Right renal cortex interstitium (tissue), 3 donors: ENCODE results near the gene ALK. TPM values are rescaled to one million over a fixed set of nuclear protein-coding genes. Genes with fewer than 3 reads are reported as not detected.

Experiments
- DNase-seq, 3 donors: peaks; one replicate each; pipeline ENCODE4 v3.0.0-alpha.2; 2013; ENCODE audit warnings: low read depth in 3 of 3, low spot score in 2 of 3
- polyA plus RNA-seq, 3 donors: library from polyadenylated mRNA; unstranded; fragments of 120-200 nt; gene quantifications; one replicate each; pipeline ENCODE4 v1.2.1, GENCODE V29; 2013; ENCODE audit not compliant: insufficient read length in 3 of 3

Gene ALK
- polyA plus RNA-seq, 3 donors = 0.29 to 0.31 (median 0.29) TPM

DNA sequence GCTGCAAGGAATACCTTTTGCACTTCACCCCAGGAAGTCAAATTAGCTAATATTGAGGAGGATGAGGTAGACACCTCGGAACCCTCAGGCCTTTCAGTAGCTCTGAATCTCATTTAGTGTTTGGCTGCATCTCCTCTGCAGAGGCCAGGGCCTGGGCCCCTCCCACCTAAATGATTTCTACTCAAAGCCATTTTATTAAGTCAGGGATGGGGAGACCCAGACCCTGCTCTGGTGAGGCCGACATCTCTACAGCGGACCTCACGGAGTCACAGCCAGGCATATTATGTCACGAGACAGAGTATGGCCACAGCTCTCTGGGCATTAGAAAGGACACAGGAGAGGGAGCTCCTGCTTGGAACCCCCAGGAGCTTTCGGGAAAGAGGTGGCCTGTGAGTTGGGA lies 305.5 kb downstream of the ALK start:
- no peak for DNase-seq

DNA sequence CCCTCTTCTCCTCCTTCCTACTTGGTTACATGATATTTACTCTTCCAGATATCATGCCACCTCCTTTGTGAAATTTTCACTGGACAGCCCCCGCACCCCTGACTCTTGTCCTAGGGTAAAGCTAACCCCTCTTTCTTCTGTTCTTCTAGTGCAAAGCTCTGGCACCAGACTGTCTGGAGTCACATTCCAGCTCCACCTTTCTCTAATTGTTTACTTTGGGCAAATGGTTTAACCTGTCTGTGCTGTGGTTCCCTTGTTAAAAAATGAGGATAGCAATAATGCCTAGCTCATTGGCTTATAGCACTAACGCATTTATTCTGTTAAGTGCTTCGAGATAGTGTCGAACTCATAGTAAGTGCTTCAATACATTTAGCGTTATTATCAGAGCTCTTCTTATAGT lies 306.2 kb downstream of the ALK start:
- DNase-seq = no peak

DNA sequence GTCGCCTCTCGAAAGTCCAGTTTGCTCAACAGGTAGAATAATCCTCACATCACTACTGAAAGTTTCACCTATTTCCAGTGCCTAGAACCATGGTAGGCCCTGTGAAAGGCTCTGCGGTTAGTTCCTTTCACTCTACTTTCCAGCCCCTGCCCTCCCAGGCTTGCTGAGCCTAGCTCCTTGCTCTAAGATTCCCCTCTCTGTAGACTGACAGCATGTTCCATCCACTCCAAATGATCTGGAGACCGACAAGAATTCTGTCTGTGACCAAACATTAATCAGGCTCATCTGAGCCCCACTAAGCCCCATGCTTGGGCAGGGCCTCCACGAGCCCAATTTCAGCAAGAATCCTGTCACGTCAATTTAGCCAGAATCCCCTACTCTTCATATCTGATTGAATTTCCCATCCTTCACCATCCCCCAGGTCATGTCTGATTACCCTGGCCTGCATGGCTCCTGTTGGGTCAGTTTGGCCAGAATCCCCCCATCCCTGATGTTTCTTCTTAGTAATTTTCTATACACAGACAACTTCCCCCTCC lies 307.0 kb downstream of the ALK start:
- DNase-seq = no peak

DNA sequence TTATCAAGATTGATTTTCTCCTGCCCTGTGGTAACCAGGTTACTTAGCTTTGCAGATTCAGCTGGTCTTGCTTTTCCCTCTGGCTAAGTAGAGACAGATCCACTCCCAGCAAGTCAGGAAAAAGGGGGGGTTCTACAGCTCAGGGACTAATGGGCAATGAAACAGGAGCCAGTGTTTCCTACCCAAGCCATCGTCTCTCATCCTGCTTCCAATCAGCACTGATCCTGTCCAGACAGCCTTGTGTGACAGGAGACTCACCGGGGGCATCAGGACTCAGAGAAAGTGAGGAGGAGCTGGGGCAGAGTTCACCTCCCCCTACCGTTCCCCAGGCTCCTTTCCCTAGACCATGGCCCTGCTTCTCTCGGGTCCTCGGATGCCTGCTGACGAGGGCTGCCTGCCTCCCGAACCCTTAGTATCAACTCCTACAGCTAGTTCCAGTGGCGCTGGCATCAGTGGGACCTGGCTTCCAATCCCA lies 307.6 kb downstream of the ALK start:
- DNase-seq = no peak

DNA sequence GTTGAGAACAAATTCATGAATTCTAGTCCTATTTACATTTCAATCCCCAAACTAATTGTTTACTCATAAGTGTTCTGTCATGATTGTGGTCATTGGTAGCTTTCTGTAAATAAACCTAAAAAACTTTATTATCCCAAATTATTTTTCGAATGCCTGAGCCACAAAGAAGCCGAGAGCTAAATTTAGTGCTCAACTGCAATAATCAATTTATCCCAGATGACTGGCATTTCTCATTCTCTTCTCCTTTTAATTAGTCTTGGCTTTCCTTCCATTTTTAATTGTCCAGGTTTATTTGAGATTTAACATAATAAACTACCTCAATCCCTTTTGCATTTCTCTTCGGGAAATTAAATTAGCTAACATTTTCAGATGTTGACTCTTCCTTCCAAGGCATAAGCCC lies 308.3 kb downstream of the ALK start:
- DNase-seq = no peak

DNA sequence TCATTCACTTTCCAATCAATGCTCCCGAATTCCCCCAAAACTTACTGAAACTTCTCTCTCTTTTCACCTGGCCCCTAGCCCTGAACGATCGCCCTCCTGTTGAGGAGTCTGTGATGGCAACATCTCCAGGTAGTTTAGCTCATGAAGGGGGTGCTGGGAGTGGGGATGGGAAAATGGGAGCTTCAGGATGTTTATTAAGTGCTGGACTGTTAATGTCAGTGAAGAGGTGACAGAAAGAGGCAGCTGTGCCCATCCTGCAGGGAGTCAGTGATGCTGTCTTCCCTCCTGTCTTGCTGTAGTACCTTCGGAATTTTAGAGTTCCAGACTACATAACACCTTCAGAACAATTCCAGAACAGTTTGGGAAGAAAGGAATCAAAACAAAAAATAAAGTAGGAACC lies 308.8 kb downstream of the ALK start:
- no peak for DNase-seq

DNA sequence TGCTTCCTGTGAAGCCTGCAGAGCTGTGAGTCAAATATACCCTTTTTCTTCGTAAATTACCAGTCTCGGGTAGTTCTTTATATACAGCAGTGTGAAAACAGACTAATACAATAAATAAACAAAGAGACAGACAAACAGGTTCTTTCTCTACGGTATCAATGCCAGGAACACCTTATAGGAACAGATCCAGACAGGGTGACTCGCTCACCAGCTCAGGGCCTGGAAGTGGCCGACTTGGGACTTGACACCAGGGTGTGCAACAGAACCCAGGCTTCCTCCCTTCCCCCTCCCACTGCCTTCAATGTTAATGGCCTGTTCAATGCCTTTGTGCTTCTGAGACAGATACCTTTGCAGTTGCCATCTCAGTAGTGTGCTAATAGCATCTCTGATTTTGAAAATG lies 309.5 kb downstream of the ALK start:
- DNase-seq = no peak

DNA sequence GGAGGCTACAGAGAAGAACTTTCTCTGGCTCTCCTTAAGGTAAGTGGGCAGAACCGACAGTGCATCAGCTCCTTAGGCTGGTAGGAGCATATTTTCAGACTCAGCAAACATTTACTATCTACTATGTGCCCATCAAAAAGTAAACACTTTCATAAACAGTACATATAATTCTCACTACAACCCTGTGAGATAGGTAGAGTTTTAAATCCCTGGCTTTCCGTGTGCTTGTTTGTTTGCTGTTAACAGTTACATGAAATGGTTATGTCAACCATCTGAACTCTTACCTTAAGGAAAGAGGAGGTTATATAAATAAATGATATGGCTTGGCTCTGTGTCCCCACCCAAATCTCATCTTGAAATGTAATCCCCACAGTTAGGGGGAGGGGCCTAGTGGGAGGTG lies 310.1 kb downstream of the ALK start:
- no peak for DNase-seq

DNA sequence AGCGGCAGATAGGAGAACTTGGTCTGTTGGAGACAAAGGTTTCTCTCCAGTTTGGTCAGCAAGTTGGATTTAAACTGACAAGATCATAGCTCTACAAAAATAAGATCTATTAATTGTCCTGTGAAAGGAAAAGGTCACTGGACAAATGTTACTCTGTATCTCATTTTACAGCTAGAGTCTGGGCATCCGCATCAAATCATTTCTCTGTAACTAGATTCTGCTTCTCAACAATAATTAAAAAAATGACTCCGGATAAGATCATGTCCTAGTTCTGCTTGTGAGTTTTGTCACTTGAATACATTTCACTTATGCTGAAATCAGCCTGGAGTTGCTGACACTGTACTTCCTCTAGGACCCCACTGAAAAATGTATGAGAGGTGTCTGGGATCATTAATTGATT lies 310.8 kb downstream of the ALK start:
- DNase-seq = no peak

DNA sequence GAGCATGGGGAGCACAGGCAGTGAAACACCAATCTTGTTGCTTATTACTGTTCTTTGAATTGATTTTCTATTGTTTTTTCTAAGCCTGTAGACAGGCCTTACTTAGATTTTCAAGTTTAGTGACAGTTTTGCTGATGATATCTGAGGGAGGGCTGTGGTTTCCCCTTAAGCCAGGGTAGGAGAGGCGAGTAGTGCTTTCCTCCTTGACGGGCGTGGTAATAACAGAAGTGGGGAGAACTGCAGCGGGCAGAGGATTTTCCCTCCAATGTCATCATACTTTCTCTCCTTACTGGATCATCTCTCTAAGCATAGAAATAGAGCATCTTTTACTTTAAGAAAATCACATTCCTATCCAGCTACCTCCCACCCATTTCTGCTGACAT lies 314.4 kb downstream of the ALK start:
- no peak for DNase-seq

DNA sequence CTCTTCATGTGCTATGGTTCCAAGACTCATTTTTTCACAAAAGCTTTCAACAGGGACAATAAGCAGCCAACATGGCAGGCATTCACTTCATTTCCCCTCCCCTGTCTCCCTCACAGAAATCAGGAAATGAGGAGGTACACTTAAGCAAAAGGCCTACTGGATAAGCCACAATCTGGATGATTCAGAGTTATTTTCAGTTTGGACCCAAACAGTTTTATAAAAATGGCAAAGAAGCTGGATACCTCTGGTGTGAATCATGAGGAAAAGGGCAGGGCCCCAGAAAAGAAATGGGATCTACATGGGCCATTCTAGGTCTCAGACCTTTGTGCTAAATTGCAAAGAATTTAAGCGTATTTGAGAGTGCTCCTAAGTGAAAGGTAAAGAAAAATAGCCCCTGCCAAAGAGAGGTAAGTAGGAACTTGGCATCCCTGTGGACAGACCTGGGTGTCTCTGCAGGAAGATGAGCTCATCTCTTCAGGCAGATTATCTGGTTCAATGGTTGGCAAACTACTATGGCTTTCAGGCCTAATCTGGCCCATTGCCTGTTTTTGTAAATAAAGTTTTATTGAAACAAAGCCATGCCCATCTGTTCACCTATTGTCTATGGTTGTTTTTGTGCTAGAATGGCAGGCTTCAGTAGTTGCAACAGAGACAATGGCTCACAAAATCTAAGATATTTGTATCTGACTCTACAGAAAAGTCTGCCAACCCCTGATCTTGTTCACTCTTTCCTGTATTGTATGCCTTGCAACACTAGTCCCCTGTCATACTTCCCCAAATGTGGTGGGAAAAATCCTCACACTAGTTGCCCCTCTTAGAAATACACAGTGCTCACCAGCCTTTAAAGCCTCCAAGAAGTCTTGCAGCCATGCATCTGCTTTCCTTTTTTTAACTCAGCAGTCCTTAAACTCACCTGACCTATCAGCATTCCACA lies 315.0 kb downstream of the ALK start:
- DNase-seq = no peak

DNA sequence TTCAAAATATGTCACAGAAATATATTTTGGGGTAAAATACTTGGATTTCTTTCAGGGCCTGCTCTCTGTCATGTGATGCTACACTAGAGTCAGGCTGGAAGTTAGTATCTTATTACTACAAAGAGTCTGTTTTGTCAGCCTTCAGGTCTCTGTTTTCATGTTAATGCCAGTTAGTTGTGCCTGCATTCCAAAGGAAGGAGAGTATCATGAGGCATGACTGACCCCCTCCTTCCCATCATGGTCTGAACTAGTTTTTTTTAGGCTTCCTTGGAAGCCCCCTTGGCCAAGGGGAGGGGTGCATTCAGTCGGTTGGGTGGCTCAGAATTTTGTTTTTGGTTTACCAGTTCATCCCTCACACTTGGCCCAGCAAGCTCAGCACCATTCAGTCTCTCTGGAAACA lies 318.0 kb downstream of the ALK start:
- DNase-seq = no peak

DNA sequence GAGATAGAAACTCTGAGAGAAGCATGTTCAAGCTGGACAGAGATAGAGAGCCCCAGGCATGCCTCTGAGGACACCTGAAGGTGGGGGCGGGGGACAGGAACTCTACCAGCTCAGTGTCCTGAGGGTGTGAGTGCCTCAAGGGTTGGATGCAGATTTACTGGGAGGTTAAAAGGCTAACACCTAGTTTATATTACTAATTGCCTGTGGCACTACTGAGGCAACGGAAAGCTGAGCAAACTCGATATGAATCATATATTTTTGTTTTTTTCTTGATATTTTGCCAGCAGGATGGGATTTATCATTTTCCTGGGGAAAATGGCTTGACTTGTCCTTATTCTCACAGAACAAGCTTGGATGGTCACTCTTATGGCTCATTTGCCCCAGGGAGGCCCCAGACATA lies 319.5 kb downstream of the ALK start:
- no peak for DNase-seq

DNA sequence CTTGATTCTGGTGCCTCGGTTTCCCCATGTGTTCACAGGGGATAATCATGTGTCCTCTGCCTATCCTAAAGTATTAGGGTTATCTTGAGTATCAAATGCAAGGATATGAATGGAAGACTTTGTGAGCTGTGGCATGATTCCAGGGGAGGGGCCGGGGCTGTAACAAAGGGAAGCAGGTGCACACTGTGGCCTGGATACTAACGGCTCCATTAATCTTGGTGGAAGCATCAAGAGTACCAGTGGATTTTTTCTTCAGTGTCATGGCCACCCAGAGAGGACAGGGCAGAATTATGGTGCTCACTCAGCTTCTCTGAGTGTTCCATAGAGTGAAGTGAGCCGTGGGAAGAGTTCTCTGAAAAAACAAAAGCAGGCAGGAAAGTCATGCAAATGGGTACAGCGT lies 320.1 kb downstream of the ALK start:
- DNase-seq = no peak

DNA sequence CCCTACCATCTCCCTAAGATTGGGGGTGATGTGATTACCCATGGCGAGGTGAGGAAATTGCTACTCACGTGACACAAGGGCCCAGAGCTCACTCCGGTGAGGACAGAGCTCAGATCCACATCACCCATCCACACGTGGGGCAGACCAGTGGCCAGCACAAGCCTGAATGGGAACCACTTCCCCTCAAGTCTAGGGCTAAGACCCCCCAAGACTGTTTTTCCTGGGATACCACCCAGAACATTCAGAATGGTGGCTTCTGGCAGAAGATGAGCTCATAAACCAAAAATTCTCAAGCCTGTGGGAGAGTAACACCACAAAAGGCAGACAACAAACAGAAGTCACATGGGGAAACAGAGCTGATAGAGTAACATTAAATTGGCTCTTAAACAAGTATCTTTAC lies 321.4 kb downstream of the ALK start:
- DNase-seq = no peak

DNA sequence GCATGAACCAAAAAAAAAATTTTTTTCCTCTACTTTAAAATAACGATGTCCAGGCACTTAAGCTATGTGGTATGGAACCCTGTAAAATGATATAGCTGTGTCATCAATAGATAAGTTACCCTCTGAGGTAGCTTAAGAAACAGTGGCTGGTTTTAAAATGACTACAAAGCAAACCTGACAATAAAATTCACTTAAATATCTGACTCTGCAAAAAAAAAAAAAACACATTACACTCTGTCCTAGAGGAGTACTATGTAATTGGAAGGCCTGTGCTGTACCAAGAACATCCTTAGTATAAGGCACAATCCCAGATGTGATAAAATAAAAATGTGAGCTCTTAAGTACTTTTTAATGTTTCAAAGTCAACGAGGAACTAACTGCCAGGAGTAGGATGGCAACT lies 322.4 kb downstream of the ALK start:
- DNase-seq = no peak

DNA sequence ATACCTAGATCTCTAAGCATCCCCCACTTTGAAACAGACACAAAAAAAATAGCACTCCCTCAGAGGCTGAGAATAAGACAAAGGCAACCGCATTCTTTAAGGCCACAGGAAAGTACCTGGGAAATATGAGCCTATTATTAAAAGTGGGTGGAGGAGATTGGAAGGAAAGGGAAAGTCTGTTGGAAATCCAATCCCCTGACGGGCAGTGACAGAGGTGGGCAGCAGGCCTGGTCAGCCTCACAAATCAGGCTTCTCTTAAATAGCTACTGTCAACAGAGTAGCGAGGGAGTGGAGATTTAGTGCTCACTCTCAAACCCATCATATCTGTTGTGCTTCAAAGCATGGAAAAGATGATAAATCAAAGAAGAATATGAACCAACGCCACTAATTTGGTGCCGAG lies 324.4 kb downstream of the ALK start:
- peak in 1 of 3 donors; percentile 30 for DNase-seq

DNA sequence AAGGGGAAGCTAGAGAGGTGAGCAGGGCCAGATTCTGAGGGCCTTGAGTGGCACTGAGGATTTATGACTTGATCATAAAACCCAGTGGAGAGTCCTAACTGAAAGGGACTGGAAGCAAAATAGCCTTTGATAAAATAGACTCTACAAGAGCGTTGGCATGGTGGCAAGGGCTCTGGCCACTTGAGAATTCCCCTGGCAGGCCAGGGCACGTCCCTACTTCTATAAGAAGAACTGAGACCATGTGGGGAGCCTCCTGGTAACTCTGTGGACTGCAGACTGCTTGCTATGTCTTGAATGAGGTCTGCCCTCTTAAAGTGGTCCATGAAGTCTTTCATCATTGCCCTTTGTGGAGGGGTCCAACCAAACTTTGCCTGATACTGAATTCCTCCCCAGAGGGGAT lies 324.8 kb downstream of the ALK start:
- no peak for DNase-seq

DNA sequence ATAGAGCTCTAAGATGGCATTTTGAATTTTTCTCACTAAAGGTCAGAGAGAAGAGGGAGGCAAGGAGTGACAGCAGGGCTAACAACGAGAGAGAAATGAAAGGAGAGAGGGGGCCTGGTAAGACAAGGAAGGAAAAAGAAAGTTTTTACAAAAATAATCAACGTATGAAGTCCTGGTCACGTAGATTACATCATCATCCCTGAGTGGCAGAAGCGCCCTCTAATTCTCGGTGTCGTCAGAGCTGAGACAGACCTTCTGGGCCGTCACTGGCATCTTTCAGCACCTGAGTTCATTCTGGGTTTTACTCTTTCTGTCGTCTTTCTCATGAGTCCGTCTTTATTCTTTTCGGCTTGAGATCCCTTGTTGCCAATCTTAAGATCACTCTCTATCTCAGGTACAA lies 329.8 kb downstream of the ALK start:
- DNase-seq = no peak

DNA sequence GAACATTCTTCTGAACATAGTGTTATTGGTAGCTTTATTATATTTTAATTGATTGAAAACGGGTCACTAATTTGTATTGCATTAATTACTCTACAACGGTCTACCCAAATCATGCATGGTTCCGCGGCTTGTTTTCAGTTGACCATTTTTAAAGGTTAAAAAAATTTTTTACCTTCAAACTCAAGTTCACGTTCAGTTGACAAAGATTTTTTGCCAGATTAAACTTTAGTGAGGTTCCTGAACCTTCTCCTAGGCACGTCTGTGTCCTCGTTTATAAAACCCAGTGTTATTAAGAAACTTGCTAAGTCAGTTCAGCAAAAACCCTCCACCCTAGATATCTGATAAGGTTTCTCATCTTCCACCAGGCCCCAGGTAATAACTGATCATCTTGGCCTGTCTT lies 331.2 kb downstream of the ALK start:
- no peak for DNase-seq

DNA sequence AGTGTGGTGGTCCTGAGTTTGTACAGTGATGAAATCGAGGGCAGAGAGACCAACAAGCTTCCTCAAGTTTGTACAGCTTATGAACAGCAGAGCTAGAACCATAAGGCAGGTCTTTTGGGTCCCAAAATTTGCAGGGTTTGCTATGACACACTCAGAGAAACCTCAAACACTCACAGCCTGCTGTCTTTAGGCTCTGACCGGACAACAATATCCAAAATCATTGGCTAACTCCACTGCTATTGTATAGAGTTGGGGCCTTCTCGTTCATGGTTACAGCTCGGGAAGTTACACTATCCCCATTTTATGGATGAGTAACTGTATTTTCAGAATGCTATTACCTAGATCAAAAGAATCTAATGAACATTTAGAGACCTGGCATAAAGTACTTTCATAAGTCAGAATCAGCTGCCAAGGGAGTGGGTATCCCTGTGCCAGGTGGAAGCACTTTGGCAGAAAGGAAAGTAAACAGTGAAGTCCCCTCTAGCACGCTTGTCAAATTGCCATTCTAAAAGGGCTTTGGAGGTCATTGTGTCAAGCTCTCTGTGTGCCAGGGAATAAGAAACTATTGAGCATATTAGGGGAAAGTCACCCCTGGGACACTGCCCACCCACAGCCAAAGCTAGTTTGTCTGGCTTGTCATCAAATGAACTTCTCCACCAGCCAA lies 331.8 kb downstream of the ALK start:
- DNase-seq = no peak
